Kidney (tissue), 14 donors: ENCODE measurements around the gene S100A7. TPM values are rescaled to one million over a fixed set of nuclear protein-coding genes. Genes with fewer than 3 reads are reported as not detected.

Experiments
- DNase-seq, 5 donors: peaks; one replicate each; pipeline ENCODE4 v3.0.0-alpha.2; 2013 to 2020
- FAIRE-seq: peaks from 2 replicates; lab custom pipeline; 2012; peaks lifted over from hg19 to GRCh38; lab: Jason Lieb, UNC
- H3K27ac ChIP-seq, 2 donors: one replicate each; pipeline ENCODE4 v1.7.0; 2013; ENCODE audit warnings: low read depth in 2 of 2, low read length in 2 of 2, inconsistent platforms in 1 of 2
- H3K27me3 ChIP-seq: one replicate; pipeline ENCODE4 v1.7.1; 2013; ENCODE audit warnings: low read length, inconsistent platforms; ENCODE audit not compliant: control insufficient read depth, insufficient read depth
- H3K36me3 ChIP-seq, 3 donors: one replicate each; pipeline versions ENCODE4 v1.7.0 to v1.7.1; 2013; ENCODE audit warnings: low read length in 3 of 3, control low read depth in 1 of 3, inconsistent platforms in 1 of 3; ENCODE audit not compliant: insufficient read depth in 3 of 3, control insufficient read depth in 2 of 3
- H3K4me1 ChIP-seq, 3 donors: one replicate each; pipeline versions ENCODE4 v1.7.0 to v1.7.1; 2013; ENCODE audit warnings: low read length in 3 of 3, inconsistent platforms in 1 of 3, low read depth in 1 of 3; ENCODE audit not compliant: control insufficient read depth in 2 of 3, insufficient read depth in 2 of 3
- H3K4me3 ChIP-seq, 3 donors: one replicate each; pipeline versions ENCODE4 v1.7.0 to v1.8.1; 2013; ENCODE audit warnings: low read length in 3 of 3, control low read depth in 1 of 3, inconsistent platforms in 1 of 3
- H3K9ac ChIP-seq, 3 donors: one replicate each; pipeline versions ENCODE4 v1.7.0 to v1.7.1; 2013; ENCODE audit warnings: low read length in 3 of 3, control low read depth in 1 of 3, inconsistent platforms in 1 of 3
- H3K9me3 ChIP-seq, 3 donors: one replicate each; pipeline versions ENCODE4 v1.7.0 to v1.7.1; 2013; ENCODE audit warnings: low read length in 3 of 3, control low read depth in 1 of 3, inconsistent platforms in 1 of 3; ENCODE audit not compliant: control insufficient read depth in 2 of 3, insufficient read depth in 1 of 3
- CTCF ChIP-seq: IDR thresholded peaks from 3 replicates; pipeline ENCODE4 v1.5.1; 2012; ENCODE audit warnings: mild to moderate bottlenecking, moderate library complexity, borderline replicate concordance; ENCODE audit not compliant: insufficient read depth; ENCODE audit errors: extremely low read depth
- intact Hi-C: fragments of 100-400 bp; cut with DNase I; formaldehyde crosslinking; loops from one replicate; pipeline ENCODE4 v1.11.1; 2022
- polyA plus RNA-seq: library from polyadenylated mRNA; stranded (reverse); fragments of 350-450 nt; fragmentation: Illumina TruSeq; extraction: RNeasy Lipid Tissue Mini Kit (QIAGEN cat#74804); gene quantifications from one replicate; pipeline ENCODE4 v1.2.3, GENCODE V29; 2014; ENCODE audit warnings: low read depth, low replicate concordance; ENCODE audit not compliant: insufficient read depth
- total RNA-seq: library from RNA; stranded (reverse); fragmentation: NEBNext Ultra II Directional; extraction: Animal tissue kit (Norgen Biotek cat#: 25700); gene quantifications from one replicate; pipeline ENCODE4 v1.2.1, GENCODE V29; 2021
- donor health status: control.
- donor health status: control.
- donor health status: control.
- donor health status: control.
- donor health status: control.
- donor health status: DM: yes; HTN: yes; CAD: no.
- donor health status: Normal renal cell carcinoma (clear cell type).

The S100A7 gene
- total and polyA plus RNA-seq, 2 donors from 2014 or later = not detected

- Histone ChIP-seq H3K4me3 (no peak overlapping the region), H3K4me1 (no peaks in the 10 kb centered on the region), H3K36me3 (no peaks in the 10 kb centered on the region), H3K9ac (no peak overlapping the region), H3K27me3 (no peaks in the 10 kb centered on the region), H3K9me3 (no peaks in the 10 kb centered on the region), H3K27ac (no peak overlapping the region)
- no peak for FAIRE-seq
- no peak for TF ChIP-seq CTCF
- DNase-seq = no peak
- intact Hi-C loops = no loop called here
Observed at GRCh38 chr1:153430166-153430553, 30.3 kb downstream of the S100A7 start.

- Histone ChIP-seq H3K9ac (no peak overlapping the region), H3K4me3 (no peak overlapping the region), H3K9me3 (no peaks in the 10 kb centered on the region), H3K27ac (no peak overlapping the region), H3K27me3 (no peaks in the 10 kb centered on the region), H3K36me3 (no peaks in the 10 kb centered on the region), H3K4me1 (no peaks in the 10 kb centered on the region)
- DNase-seq (no peak), FAIRE-seq (no peak)
- intact Hi-C loops = no loop called here
- TF ChIP-seq CTCF = no peak
Observed at GRCh38 chr1:153429266-153430165, 30.9 kb downstream of the S100A7 start.

GRCh38 chr1:153428791-153429190 lies 31.7 kb downstream of the S100A7 start:
- Histone ChIP-seq H3K4me1 (no peaks in the 10 kb centered on the region), H3K27me3 (no peaks in the 10 kb centered on the region), H3K9ac (no peak overlapping the region), H3K27ac (no peak overlapping the region), H3K36me3 (no peaks in the 10 kb centered on the region), H3K9me3 (no peaks in the 10 kb centered on the region), H3K4me3 (no peak overlapping the region)
- DNase-seq = peak in 1 of 5 donors; percentile 9
- intact Hi-C loops = no loop called here
- no peak for FAIRE-seq
- no peak for TF ChIP-seq CTCF
